K562 (cell line): ENCODE data around the gene AQP9. TPM values are rescaled to one million over a fixed set of nuclear protein-coding genes. Genes with fewer than 3 reads are reported as not detected.

Experiments used
- CXXC5 ChIP-seq: fragments of 250-450 bp; sonication (Bioruptor Pico); IDR thresholded peaks from 2 replicates; pipeline ENCODE4 v1.8.0; 2022; ENCODE audit warnings: inconsistent platforms, mild to moderate bottlenecking, moderate library complexity
- DACH1 ChIP-seq: fragments of 450-650 bp; IDR thresholded peaks from 2 replicates; pipeline ENCODE4 v1.6.1; 2018; ENCODE audit not compliant: partially characterized antibody
- FOXJ2 ChIP-seq: fragments of 200-800 bp; sonication (Bioruptor generic); IDR thresholded peaks from 2 replicates; pipeline ENCODE4 v1.6.1; 2016; ENCODE audit warnings: missing genetic modification characterization, missing compliant biosample characterization
- FOXK2 ChIP-seq, 2 experiments: fragments of 450-650 bp; IDR thresholded peaks in 1 of 2; conservative IDR thresholded peaks in 1 of 2; 2 replicates each; pipeline ENCODE4 v1.6.1; 2016; ENCODE audit warnings: low read depth in 2 of 2, mild to moderate bottlenecking in 1 of 2
- HDGF ChIP-seq: fragments of 450-650 bp; IDR thresholded peaks from 2 replicates; pipeline ENCODE4 v1.6.1; 2016
- HLTF ChIP-seq: fragments of 450-650 bp; IDR thresholded peaks from 2 replicates; pipeline ENCODE4 v1.6.1; 2016
- JUN ChIP-seq, 2 experiments: sonication (generic) in 1 of 2; formaldehyde crosslinking in 1 of 2; IDR thresholded peaks; 2 replicates each; pipeline versions ENCODE4 v1.6.1 to v1.8.0; 2012 to 2022; ENCODE audit warnings: borderline replicate concordance in 2 of 2, mild to moderate bottlenecking in 2 of 2, improper control_type of control experiment in 1 of 2, low read depth in 1 of 2, low read length in 1 of 2, missing genetic modification reagents in 1 of 2
- MYBL2 ChIP-seq, 2 experiments: fragments of 450-650 bp in 1 of 2; sonication (generic) in 1 of 2; formaldehyde crosslinking in 1 of 2; IDR thresholded peaks; 2 replicates each; pipeline versions ENCODE4 v1.6.1 to v1.8.1; 2017 to 2022; ENCODE audit warnings: borderline replicate concordance in 1 of 2, inconsistent platforms in 1 of 2, low read depth in 1 of 2, mild to moderate bottlenecking in 1 of 2, missing genetic modification reagents in 1 of 2, moderate library complexity in 1 of 2
- NCOR1 ChIP-seq: fragments of 450-650 bp; IDR thresholded peaks from 2 replicates; pipeline ENCODE4 v1.6.1; 2016; ENCODE audit warnings: mild to moderate bottlenecking, moderate library complexity
- PTBP1 ChIP-seq: fragments of 200-400 bp; formaldehyde crosslinking; IDR thresholded peaks from 2 replicates; pipeline ENCODE4 v1.6.1; 2017; ENCODE audit warnings: low read depth, low read length
- SP1 ChIP-seq: sonication (generic); formaldehyde crosslinking; IDR thresholded peaks from 2 replicates; pipeline ENCODE4 v1.8.1; 2022; ENCODE audit warnings: mild to moderate bottlenecking, missing genetic modification reagents
- SPI1 ChIP-seq: IDR thresholded peaks from 2 replicates; pipeline ENCODE4 v1.6.1; 2011; ENCODE audit warnings: low read depth, low read length, control low read depth, borderline replicate concordance
- ZNF324 ChIP-seq: fragments of 250-450 bp; sonication (Bioruptor Pico); IDR thresholded peaks from 2 replicates; pipeline ENCODE4 v1.4.0; 2020; ENCODE audit warnings: mild to moderate bottlenecking
- ZSCAN32 ChIP-seq: fragments of 450-650 bp; formaldehyde crosslinking; IDR thresholded peaks from 2 replicates; pipeline ENCODE4 v1.4.0; 2020; ENCODE audit warnings: mild to moderate bottlenecking, moderate library complexity
- polyA plus RNA-seq, 8 experiments: library from polyadenylated mRNA; depleted of rRNA in 4 of 8; stranded (reverse) in 5 of 8; unstranded in 3 of 8; fragments of >200 nt; fragmentation: Nextera tagmentation in 2 of 8; fragmentation: Illumina TruSeq in 1 of 8; extraction: Ambion mirVana in 2 of 8; extraction: Trizol in 1 of 8; gene quantifications; 2 replicates each; pipeline versions ENCODE4 v1.2.1 to v1.2.3, GENCODE V29; 2011 to 2014; ENCODE audit warnings: inconsistent platforms in 1 of 8, missing spikeins in 1 of 8
- total RNA-seq, 7 experiments: library from RNA; depleted of rRNA in 6 of 7; stranded (reverse); fragments of >200 nt in 6 of 7; fragmentation: Illumina TruSeq in 2 of 7; extraction: Trizol in 2 of 7; gene quantifications; 2 replicates each; pipeline versions ENCODE4 v1.2.1 to v1.2.3, GENCODE V29; 2011 to 2021; ENCODE audit warnings: low replicate concordance in 1 of 7
- TF ChIP-seq, protein P1 (sequence below): fragments of 450-650 bp; IDR thresholded peaks from 2 replicates; pipeline ENCODE4 v1.6.1; 2017; ENCODE audit warnings: antibody characterized with exemption, mild to moderate bottlenecking
- TF ChIP-seq, protein P2 (sequence below): fragments of 250-450 bp; sonication (Bioruptor Pico); IDR thresholded peaks from 2 replicates; pipeline ENCODE4 v1.8.0; 2021; ENCODE audit warnings: borderline replicate concordance, mild to moderate bottlenecking, moderate library complexity; ENCODE audit not compliant: poor library complexity, severe bottlenecking
- TF ChIP-seq, protein P3 (sequence below), 2 experiments: fragments of 450-650 bp in 1 of 2; sonication (generic) in 1 of 2; formaldehyde crosslinking in 1 of 2; IDR thresholded peaks in 1 of 2; conservative IDR thresholded peaks in 1 of 2; 2 replicates each; pipeline versions ENCODE4 v1.6.1 to v1.8.1; 2016 to 2023; ENCODE audit warnings: mild to moderate bottlenecking in 2 of 2, moderate library complexity in 2 of 2, inconsistent platforms in 1 of 2, missing genetic modification reagents in 1 of 2
- TF ChIP-seq, protein P4 (sequence below): fragments of 250-450 bp; sonication (Bioruptor Pico); IDR thresholded peaks from 2 replicates; pipeline ENCODE4 v1.5.0; 2021; ENCODE audit warnings: mild to moderate bottlenecking, borderline replicate concordance

Gene AQP9
- total and polyA plus RNA-seq, 9 of the 15 experiments (the other 6 are each of a cell fraction or from before 2014, with no cell fraction given): 0.04 to 0.33 (median 0.07) TPM; not detected in 4

DNA sequence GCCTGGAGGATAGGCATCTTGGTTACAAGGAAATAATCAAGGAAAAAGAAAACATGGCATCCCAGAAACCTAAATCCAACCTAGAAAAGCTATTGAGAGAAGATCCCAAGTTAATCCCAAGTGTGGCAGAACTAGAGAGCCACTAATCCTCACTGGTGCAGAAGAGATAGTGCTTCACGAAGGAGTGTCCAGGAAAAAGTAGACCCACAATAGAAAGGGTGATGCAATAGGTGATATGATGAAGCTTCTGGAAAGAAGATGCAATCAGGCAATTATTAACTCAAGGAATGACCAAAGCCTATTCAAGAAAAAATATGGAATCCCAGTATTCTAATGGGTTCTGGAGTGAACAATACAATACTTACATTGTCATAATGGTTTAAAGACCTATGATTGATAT lies 95.2 kb downstream of the AQP9 start (continued):
- TF ChIP-seq, protein P1, sequence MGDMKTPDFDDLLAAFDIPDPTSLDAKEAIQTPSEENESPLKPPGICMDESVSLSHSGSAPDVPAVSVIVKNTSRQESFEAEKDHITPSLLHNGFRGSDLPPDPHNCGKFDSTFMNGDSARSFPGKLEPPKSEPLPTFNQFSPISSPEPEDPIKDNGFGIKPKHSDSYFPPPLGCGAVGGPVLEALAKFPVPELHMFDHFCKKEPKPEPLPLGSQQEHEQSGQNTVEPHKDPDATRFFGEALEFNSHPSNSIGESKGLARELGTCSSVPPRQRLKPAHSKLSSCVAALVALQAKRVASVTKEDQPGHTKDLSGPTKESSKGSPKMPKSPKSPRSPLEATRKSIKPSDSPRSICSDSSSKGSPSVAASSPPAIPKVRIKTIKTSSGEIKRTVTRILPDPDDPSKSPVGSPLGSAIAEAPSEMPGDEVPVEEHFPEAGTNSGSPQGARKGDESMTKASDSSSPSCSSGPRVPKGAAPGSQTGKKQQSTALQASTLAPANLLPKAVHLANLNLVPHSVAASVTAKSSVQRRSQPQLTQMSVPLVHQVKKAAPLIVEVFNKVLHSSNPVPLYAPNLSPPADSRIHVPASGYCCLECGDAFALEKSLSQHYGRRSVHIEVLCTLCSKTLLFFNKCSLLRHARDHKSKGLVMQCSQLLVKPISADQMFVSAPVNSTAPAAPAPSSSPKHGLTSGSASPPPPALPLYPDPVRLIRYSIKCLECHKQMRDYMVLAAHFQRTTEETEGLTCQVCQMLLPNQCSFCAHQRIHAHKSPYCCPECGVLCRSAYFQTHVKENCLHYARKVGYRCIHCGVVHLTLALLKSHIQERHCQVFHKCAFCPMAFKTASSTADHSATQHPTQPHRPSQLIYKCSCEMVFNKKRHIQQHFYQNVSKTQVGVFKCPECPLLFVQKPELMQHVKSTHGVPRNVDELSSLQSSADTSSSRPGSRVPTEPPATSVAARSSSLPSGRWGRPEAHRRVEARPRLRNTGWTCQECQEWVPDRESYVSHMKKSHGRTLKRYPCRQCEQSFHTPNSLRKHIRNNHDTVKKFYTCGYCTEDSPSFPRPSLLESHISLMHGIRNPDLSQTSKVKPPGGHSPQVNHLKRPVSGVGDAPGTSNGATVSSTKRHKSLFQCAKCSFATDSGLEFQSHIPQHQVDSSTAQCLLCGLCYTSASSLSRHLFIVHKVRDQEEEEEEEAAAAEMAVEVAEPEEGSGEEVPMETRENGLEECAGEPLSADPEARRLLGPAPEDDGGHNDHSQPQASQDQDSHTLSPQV: no peak
- TF ChIP-seq PTBP1 (no peak), NCOR1 (no peak), DACH1 (no peak), HLTF (no peak), SPI1 (no peak), FOXK2 (conservative IDR thresholded peaks at IDR 0.05 in 1 of 2, IDR thresholded peaks at IDR 0.05 in 1 of 2; ENCODE audit: low read depth in 2 of 2) (no peak), SP1 (CRISPR knock-in tag) (no peak), ZNF324 (no peak), FOXJ2 (0 out of 2 replicates have a peak, but pooled peaks have one; percentile 34), HDGF (no peak), ZSCAN32 (CRISPR knock-in tag) (peak; percentile 78; the same call in 1 of the 2 replicates), MYBL2 (IDR thresholded peaks at IDR 0.05; ENCODE audit: low read depth) (no peak), MYBL2 (CRISPR knock-in tag; IDR thresholded peaks at IDR 0.05; ENCODE audit: borderline replicate concordance) (no peak), CXXC5 (CRISPR knock-in tag) (0 out of 2 replicates have a peak, but pooled peaks have one; percentile 16), JUN (IDR thresholded peaks at IDR 0.05; ENCODE audit: borderline replicate concordance, low read depth, low read length) (peak; percentile 30; the same call in 1 of the 2 replicates), JUN (CRISPR knock-in tag; IDR thresholded peaks at IDR 0.05; ENCODE audit: borderline replicate concordance) (no peak)
- TF ChIP-seq, protein P2, sequence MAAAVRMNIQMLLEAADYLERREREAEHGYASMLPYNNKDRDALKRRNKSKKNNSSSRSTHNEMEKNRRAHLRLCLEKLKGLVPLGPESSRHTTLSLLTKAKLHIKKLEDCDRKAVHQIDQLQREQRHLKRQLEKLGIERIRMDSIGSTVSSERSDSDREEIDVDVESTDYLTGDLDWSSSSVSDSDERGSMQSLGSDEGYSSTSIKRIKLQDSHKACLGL: no peak
- TF ChIP-seq, protein P3, sequence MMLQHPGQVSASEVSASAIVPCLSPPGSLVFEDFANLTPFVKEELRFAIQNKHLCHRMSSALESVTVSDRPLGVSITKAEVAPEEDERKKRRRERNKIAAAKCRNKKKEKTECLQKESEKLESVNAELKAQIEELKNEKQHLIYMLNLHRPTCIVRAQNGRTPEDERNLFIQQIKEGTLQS (IDR thresholded peaks at IDR 0.05): peak; percentile 91
- TF ChIP-seq, protein P3 (CRISPR knock-in tag; conservative IDR thresholded peaks at IDR 0.05): no peak
- TF ChIP-seq, protein P4, sequence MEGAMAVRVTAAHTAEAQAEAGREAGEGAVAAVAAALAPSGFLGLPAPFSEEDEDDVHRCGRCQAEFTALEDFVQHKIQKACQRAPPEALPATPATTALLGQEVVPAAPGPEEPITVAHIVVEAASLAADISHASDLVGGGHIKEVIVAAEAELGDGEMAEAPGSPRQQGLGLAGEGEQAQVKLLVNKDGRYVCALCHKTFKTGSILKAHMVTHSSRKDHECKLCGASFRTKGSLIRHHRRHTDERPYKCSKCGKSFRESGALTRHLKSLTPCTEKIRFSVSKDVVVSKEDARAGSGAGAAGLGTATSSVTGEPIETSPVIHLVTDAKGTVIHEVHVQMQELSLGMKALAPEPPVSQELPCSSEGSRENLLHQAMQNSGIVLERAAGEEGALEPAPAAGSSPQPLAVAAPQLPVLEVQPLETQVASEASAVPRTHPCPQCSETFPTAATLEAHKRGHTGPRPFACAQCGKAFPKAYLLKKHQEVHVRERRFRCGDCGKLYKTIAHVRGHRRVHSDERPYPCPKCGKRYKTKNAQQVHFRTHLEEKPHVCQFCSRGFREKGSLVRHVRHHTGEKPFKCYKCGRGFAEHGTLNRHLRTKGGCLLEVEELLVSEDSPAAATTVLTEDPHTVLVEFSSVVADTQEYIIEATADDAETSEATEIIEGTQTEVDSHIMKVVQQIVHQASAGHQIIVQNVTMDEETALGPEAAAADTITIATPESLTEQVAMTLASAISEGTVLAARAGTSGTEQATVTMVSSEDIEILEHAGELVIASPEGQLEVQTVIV (CRISPR knock-in tag): no peak
